HG03342 (cell line): Measurements from ENCODE around the gene TSR1.
"Not testable (repeated sequence)": the region's sequence is repeated elsewhere in the genome, so short reads cannot be mapped to it uniquely, and the experiment has no call there.

Source experiments
- ATAC-seq: cut with Tn5 transposase; IDR thresholded peaks from one replicate; pipeline ENCODE4 v1.9.1; 2021; ENCODE audit warnings: mild to moderate bottlenecking, moderate library complexity; ENCODE audit not compliant: unreplicated experiment

Gene TSR1

GRCh38 chr17:2338315-2338657 is 2.0 kb upstream of the TSR1 start:
- no peak for ATAC-seq

DNA sequence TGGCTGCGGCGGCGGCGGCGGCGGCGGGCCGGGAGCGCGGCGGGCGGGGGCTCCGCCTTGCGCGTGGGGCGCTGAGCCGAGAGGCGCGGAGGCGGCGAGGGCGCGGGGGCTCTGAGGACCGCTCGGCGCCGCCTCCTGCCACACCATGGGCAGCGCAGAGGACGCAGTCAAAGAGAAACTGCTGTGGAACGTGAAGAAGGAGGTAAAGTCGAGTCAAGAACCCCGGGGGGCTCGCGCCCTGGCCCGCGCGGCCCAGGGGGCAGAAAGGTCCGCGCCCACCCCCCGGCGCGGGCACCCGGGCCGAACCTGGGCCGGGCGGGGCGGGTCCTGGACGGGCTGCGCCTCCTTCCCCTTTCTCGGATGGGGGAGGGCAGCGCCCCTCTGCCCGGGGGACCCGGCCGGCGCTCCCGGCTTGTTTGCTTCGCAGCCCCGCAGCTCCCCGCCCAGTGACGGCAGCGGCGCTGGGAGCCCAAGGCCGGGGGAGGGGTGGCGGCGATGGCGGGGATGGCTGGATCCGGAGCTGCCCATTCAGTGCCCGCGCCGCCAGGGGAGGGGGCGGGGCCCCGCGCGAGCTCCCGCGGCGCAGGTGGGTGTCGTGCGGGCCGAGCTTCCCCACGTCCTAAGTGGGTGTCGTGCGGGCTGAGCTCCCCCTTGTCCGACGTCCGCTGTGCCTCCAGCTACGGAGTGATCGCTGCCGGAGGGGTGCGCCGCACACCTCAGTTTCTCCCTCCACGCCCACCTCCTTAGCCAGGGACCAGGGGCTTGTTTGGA is 1.5 kb upstream of the TSR1 start:
- no peak for ATAC-seq

GRCh38 chr17:2336852-2337543 is 741 bp upstream of the TSR1 start, which contains the start of gene SGSM2:
TSS of gene SGSM2 (plus strand) at chr17:2337501. CDS start at chr17:2337689, 188 bp downstream.
- ATAC-seq: no peak

DNA sequence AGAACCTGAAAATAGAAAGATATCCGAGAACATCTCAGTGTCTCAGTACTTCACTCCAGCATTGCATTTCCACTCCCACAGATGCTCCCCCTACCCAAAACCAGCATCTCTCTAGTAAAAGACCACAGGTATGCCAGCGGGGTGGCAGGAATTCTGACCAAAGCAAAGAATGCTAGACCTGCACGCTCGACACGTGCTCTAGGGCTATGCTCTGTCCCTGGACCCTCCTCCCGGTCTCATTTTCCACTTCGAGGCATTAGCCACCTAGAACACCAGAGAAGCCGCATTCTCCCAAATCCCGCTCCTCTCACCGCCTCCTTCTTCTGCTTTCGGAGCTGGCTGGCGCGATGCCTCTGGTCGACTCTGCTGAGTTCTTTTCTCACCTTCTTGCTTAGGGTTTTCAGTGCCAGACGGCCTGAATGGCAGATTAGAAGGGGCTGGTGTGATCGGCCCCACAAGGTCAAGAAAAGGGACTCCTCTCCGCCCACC is 487 bp downstream of the TSR1 start:
- ATAC-seq: no peak

DNA sequence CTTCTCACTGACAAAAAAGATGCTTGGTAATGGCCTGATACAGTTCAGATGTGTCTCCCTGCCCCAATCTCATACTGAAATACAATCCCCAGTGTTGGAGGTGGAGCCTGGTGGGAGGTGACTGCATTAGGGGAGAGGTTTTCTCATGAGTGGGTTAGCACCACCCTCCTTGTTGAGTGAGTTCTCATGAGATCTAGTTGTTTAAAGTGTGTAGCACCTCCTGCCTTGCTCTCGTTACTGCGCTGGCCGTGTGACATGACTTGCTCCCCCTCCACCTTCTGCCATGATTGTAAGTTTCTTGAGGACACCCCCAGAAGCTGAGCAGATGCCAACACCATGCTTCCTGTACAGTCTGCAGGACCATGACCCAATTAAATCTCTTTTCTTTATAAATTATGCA is 5.0 kb downstream of the TSR1 start:
- ATAC-seq: no peak

DNA sequence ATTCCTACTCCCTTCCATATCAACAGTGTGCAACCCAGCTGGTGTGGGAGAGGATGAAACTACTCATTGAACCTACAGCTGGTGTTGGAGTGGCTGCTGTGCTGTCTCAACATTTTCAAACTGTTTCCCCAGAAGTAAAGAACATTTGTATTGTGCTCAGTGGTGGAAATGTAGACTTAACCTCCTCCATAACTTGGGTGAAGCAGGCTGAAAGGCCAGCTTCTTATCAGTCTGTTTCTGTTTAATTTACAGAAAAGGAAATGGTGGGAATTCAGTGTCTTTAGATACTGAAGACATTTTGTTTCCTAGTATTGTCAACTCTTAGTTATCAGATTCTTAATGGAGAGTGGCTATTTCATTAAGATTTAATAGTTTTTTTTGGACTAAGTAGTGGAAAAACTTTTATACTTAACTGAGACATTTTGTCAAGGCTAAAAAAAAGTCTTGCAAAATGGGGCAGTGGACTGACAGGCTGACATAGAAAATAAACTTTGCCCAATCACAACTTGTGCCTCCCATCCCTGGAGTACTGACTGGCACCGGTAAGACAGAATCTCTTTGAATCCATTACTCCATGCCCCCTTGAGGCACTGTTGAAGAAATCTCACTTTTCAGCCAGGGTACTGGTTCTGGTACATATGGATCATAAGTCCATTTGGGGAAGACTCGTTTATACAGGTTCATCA is 12.5 kb downstream of the TSR1 start:
- no peak for ATAC-seq

GRCh38 chr17:2321399-2321798 is 14.9 kb downstream of the TSR1 start:
- ATAC-seq: no peak

GRCh38 chr17:2319051-2319450 is 17.2 kb downstream of the TSR1 start:
- ATAC-seq: no peak

DNA sequence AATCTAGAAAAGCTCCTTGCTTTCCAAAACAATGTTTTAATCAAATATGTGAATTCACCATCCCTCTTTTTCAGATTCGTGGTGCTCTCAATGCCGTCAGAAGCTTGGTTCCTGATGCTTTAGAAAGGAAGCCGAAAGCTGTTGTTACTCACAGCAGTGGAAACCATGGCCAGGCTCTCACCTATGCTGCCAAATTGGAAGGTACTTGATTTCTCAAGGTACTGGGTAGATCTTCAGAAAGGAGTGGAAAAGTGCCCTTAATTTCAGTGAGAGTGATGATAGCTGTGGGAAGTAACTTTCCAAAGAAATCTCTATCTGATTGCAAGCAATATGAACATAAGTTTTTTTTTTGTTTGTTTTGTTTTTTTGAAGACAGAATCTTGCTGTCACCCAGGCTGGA is 18.5 kb downstream of the TSR1 start:
- ATAC-seq: no peak

GRCh38 chr17:2316916-2317205 is 19.4 kb downstream of the TSR1 start:
- ATAC-seq: not testable (repeated sequence)

DNA sequence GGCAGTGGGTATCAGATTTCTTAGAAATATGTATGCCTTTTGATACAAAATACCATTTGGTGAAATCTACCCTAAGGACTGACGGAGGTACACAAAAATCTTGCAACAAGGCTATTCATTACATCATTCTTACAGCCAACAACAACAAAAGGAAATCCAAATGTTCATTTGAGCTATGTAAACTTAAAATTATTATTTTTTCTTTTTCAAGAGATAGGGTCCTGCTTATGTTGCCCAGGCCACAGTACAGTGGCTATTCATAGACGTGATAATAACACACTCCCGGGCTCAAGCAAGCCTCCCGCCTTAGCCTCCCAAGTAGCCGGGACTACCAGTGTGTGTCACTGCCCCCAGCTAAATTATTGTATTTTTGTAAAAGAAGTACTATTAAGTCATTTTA is 23.5 kb downstream of the TSR1 start:
- no peak for ATAC-seq

GRCh38 chr17:2309338-2310154 is 26.7 kb downstream of the TSR1 start:
- ATAC-seq: no peak

DNA sequence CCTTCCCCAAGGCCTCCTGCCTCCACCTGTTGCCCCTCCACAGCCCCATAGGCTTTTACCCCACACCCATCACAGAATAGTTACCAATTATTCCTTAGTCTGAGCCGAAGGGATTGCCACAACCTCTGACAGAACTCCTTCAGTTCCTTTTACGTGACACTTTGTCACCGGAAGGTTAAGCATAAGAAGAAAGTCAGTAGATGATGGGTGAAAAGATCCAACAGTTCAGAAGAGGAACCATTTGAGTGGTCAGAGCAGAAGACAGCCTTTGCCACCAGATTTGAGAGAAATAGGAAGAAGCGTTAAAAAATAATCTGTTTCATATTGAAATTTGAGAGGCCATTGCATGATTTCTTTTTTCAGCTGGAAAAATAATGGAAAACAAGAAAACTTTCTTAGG is 31.3 kb downstream of the TSR1 start:
- ATAC-seq: no peak

GRCh38 chr17:2303204-2304188 is 32.8 kb downstream of the TSR1 start, which contains the start of the genes SMG6 and SRR:
TSS of gene SMG6 (minus strand) at chr17:2303785. CDS start at chr17:2303720, 65 bp downstream.
TSS of gene SRR (plus strand) at chr17:2303950. CDS start at chr17:2315561, 11,611 bp downstream.
- peak; percentile 73 for ATAC-seq

GRCh38 chr17:2302778-2303203 is 33.5 kb downstream of the TSR1 start:
- no peak for ATAC-seq

DNA sequence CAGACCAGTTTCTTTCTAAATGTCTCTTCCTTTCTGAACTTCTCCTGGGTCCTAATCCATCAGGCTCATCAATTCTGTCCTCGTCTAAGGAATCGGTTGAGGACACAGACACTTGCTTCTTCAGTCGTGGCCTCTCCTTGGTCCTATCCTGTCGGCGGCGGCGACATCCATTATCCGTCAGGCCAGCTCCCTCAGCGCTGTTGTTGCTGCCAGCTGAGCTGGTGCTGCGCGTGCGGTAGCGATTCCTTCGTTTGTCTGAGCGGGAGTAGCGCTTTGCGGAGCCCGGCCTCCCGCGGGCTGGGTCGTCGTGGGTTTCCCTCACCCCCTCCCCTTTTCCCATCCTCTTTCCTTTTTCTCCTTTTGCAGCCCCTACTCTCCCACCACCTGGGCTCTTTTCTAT is 36.5 kb downstream of the TSR1 start:
- ATAC-seq: no peak

DNA sequence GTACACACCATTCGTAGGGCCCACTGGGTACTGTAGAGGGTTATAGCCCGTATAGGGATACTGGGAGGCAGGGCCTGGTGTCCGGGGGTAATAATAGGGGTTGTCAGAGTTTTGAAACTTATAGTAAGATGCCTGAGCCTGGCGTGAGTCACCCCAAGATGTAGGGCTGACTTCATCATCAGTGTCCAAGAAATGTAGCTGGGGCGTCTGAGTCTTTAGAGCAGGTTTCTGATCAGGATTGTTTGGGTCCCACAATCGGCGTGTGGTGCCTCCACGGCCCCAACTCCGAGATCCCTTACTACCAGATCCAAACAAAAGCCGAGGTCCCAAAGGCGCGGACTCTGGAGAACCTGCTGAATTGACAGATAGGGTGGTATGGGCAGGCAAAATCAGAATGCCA is 37.1 kb downstream of the TSR1 start:
- ATAC-seq: no peak

GRCh38 chr17:2297023-2297422 is 39.2 kb downstream of the TSR1 start:
- ATAC-seq: no peak

GRCh38 chr17:2295575-2295974 is 40.7 kb downstream of the TSR1 start:
- no peak for ATAC-seq

DNA sequence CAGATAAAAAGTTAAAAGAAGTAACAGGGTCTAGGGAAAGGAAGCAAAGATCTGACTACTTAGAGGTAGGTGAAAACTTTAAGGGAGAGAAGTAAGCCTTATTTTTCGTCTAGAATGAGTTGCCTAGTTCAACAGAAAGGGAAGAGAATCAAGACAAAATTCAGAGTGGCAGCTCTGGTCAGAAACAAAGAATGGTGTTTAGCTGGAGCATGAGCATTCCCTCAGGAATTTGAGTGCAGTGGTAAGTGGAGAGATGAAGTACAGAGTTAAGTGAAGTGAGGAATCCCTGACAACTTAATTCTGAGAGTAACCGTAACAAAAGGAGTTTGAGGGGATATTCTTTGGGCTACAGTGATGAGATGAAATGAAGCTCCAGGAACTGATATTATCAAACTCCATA is 44.2 kb downstream of the TSR1 start:
- ATAC-seq: no peak
